HEK293 (cell line): ENCODE results near the gene FXYD2.

ENCODE experiments used
- CTCF ChIA-PET: fragments of 350-600 bp; formaldehyde crosslinking; extraction: SDS; loops from one replicate; lab custom pipeline; 2021; ENCODE audit warnings: antibody characterized with exemption; lab: Yijun Ruan, JAX
- POLR2A ChIA-PET: fragments of 300-600 bp; formaldehyde crosslinking; extraction: SDS; loops from one replicate; lab custom pipeline; 2020; ENCODE audit warnings: antibody characterized with exemption, inconsistent platforms; lab: Yijun Ruan, JAX
- H3K27ac ChIP-seq: fragments of 200-500 bp; sonication (Bioruptor generic); 2 replicates; pipeline ENCODE4 v1.5.1; 2014; ENCODE audit warnings: low read depth, low read length, control low read depth, inconsistent platforms; ENCODE audit errors: extremely low read depth
- H3K36me3 ChIP-seq, 2 experiments: fragments of 200-500 bp in 1 of 2; sonication (Bioruptor generic) in 1 of 2; 1 replicate in 1 of 2; 2 replicates in 1 of 2; pipeline ENCODE4 v1.5.1; 2014 to 2017; ENCODE audit warnings: inconsistent platforms in 2 of 2, low read length in 2 of 2; ENCODE audit not compliant: control insufficient read depth in 2 of 2, insufficient read depth in 1 of 2
- H3K4me1 ChIP-seq: fragments of 200-500 bp; sonication (Bioruptor generic); 2 replicates; pipeline ENCODE4 v1.5.1; 2014; ENCODE audit warnings: mild to moderate bottlenecking, low read length, inconsistent platforms; ENCODE audit not compliant: control insufficient read depth, insufficient read depth
- H3K4me3 ChIP-seq: 2 replicates; pipeline ENCODE4 v1.5.1; 2011; ENCODE audit warnings: low read depth, mild to moderate bottlenecking, control low read depth, low read length, moderate library complexity
- H3K9me3 ChIP-seq: fragments of 200-500 bp; sonication (Bioruptor generic); 2 replicates; pipeline ENCODE4 v1.5.1; 2014; ENCODE audit warnings: low read depth, low read length, inconsistent platforms; ENCODE audit not compliant: control insufficient read depth, insufficient read depth
- EGR2 ChIP-seq: fragments of 450-650 bp; formaldehyde crosslinking; IDR thresholded peaks from 2 replicates; pipeline ENCODE4 v1.5.1; 2016; ENCODE audit warnings: low read depth, missing biosample characterization, missing genetic modification characterization
- WT1 ChIP-seq: fragments of 450-650 bp; formaldehyde crosslinking; IDR thresholded peaks from 2 replicates; pipeline ENCODE4 v1.5.1; 2016; ENCODE audit warnings: missing biosample characterization, missing genetic modification characterization
- ZBTB8A ChIP-seq: fragments of 450-650 bp; formaldehyde crosslinking; IDR thresholded peaks from 2 replicates; pipeline ENCODE4 v1.5.1; 2016; ENCODE audit warnings: missing biosample characterization, missing genetic modification characterization
- ZNF274 ChIP-seq, 2 experiments: fragments of 200-500 bp in 1 of 2; fragments of 450-650 bp in 1 of 2; sonication (Bioruptor generic) in 1 of 2; formaldehyde crosslinking in 1 of 2; IDR thresholded peaks; 2 replicates each; pipeline versions ENCODE4 v1.5.1 to v1.6.1; 2014 to 2016; ENCODE audit warnings: borderline replicate concordance in 1 of 2, inconsistent platforms in 1 of 2, low read length in 1 of 2, missing biosample characterization in 1 of 2, missing genetic modification characterization in 1 of 2
- ZNF324 ChIP-seq: fragments of 450-650 bp; formaldehyde crosslinking; IDR thresholded peaks from 2 replicates; pipeline ENCODE4 v1.5.1; 2016; ENCODE audit warnings: missing biosample characterization, missing genetic modification characterization
- ZNF416 ChIP-seq: fragments of 450-650 bp; formaldehyde crosslinking; IDR thresholded peaks from 2 replicates; pipeline ENCODE4 v1.5.1; 2016; ENCODE audit warnings: missing biosample characterization, missing genetic modification characterization
- ZNF426 ChIP-seq: fragments of 450-650 bp; formaldehyde crosslinking; IDR thresholded peaks from 2 replicates; pipeline ENCODE4 v1.5.1; 2017; ENCODE audit warnings: missing biosample characterization, missing genetic modification characterization, mild to moderate bottlenecking, inconsistent platforms, moderate library complexity
- ZNF501 ChIP-seq: fragments of 450-650 bp; formaldehyde crosslinking; IDR thresholded peaks from 2 replicates; pipeline ENCODE4 v1.5.1; 2016; ENCODE audit warnings: missing biosample characterization, missing genetic modification characterization
- ZNF521 ChIP-seq: fragments of 450-650 bp; formaldehyde crosslinking; IDR thresholded peaks from 2 replicates; pipeline ENCODE4 v1.5.1; 2017; ENCODE audit warnings: missing biosample characterization, mild to moderate bottlenecking, missing genetic modification characterization
- ZNF658 ChIP-seq: fragments of 450-650 bp; formaldehyde crosslinking; IDR thresholded peaks from 2 replicates; pipeline ENCODE4; 2016; ENCODE audit warnings: missing biosample characterization, missing genetic modification characterization
- ZNF768 ChIP-seq: fragments of 450-650 bp; formaldehyde crosslinking; IDR thresholded peaks from 2 replicates; pipeline ENCODE4 v1.5.1; 2018; ENCODE audit warnings: missing biosample characterization, mild to moderate bottlenecking, missing genetic modification characterization
- ZXDB ChIP-seq: fragments of 450-650 bp; formaldehyde crosslinking; IDR thresholded peaks from 2 replicates; pipeline ENCODE4 v1.5.1; 2016; ENCODE audit warnings: missing biosample characterization, missing genetic modification characterization
- TF ChIP-seq, protein P1 (sequence below): fragments of 450-650 bp; formaldehyde crosslinking; IDR thresholded peaks from 2 replicates; pipeline ENCODE4 v1.5.1; 2017; ENCODE audit warnings: missing biosample characterization, missing genetic modification characterization
- TF ChIP-seq, protein P2 (sequence below): fragments of 450-650 bp; formaldehyde crosslinking; IDR thresholded peaks from 2 replicates; pipeline ENCODE4 v1.5.1; 2017; ENCODE audit warnings: missing biosample characterization, missing genetic modification characterization
- TF ChIP-seq, protein P3 (sequence below): fragments of 450-650 bp; formaldehyde crosslinking; IDR thresholded peaks from 2 replicates; pipeline ENCODE4 v1.5.1; 2016; ENCODE audit warnings: missing biosample characterization, missing genetic modification characterization
- TF ChIP-seq, protein P4 (sequence below): fragments of 450-650 bp; formaldehyde crosslinking; IDR thresholded peaks from 2 replicates; pipeline ENCODE4 v1.5.1; 2016; ENCODE audit warnings: missing biosample characterization, missing genetic modification characterization, low read depth

The FXYD2 gene

DNA sequence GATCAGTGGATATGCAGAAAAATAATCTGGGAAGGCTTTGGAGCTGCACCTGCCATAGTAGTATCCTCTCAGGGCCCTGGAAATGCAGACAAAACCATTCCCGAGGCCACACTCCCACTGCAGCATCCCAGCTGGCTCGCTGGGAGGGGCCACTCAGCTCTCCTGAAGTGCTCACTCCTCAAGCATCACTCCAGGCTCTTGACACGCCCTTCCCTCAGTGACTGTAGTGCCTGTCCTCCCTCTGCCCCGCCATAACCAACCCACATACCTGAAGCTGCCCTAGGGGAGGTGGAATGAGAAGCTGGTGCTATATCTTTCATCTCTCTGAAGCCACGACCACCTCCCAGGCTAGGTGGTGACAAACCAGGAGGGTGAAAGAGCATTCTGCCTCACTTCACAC lies 32.3 kb downstream of the FXYD2 start:
- ChIA-PET CTCF (interaction anchor here (0.6 to 2.1 kb wide), 4 partner anchors 15 to 567 kb away, joined by 3 to 9 read pairs (median 4); no protein-coding TSS in a partner anchor), POLR2A (no interaction called here)
- TF ChIP-seq ZNF416 (no peak), EGR2 (tag by site-specific recombination) (peak; percentile 27; the same call in 1 of the 2 replicates)
- Histone ChIP-seq H3K27ac (no peak overlapping the region), H3K36me3 (no peaks in the 10 kb centered on the region), H3K9me3 (no peaks in the 10 kb centered on the region), H3K4me1 (no peaks in the 10 kb centered on the region), H3K4me3 (no peak overlapping the region)

DNA sequence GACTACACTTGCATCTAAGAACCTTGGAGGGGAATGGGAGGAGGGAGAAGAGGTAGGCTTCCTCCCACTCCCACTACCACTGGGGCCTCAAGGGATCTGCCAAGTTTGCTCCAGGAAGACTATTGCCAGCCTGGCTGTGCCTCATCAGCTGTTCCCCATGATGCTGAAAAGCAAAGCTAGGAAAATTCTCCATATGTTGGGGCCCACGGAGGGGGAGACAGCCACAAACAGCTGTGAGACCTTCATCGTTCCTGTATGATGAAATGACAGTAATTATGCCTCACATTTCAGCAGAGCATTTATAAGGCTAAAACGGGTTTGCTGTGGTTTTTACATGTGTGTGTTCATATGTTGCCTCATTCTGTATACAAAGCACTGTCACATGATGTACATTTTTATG lies 34.3 kb downstream of the FXYD2 start:
- Histone ChIP-seq H3K9me3 (no peaks in the 10 kb centered on the region), H3K4me3 (no peak overlapping the region), H3K4me1 (no peaks in the 10 kb centered on the region)
- ChIA-PET POLR2A (no interaction called here), CTCF (interaction anchor here (0.8 to 1.5 kb wide), 3 partner anchors 15 to 364 kb away, joined by 3 to 4 read pairs (median 3); no protein-coding TSS in a partner anchor)
- TF ChIP-seq, protein P1, sequence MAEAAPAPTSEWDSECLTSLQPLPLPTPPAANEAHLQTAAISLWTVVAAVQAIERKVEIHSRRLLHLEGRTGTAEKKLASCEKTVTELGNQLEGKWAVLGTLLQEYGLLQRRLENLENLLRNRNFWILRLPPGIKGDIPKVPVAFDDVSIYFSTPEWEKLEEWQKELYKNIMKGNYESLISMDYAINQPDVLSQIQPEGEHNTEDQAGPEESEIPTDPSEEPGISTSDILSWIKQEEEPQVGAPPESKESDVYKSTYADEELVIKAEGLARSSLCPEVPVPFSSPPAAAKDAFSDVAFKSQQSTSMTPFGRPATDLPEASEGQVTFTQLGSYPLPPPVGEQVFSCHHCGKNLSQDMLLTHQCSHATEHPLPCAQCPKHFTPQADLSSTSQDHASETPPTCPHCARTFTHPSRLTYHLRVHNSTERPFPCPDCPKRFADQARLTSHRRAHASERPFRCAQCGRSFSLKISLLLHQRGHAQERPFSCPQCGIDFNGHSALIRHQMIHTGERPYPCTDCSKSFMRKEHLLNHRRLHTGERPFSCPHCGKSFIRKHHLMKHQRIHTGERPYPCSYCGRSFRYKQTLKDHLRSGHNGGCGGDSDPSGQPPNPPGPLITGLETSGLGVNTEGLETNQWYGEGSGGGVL (tag by site-specific recombination): no peak
- TF ChIP-seq ZNF658: no peak
- TF ChIP-seq ZNF521 (tag by site-specific recombination): no peak
- TF ChIP-seq, protein P2, sequence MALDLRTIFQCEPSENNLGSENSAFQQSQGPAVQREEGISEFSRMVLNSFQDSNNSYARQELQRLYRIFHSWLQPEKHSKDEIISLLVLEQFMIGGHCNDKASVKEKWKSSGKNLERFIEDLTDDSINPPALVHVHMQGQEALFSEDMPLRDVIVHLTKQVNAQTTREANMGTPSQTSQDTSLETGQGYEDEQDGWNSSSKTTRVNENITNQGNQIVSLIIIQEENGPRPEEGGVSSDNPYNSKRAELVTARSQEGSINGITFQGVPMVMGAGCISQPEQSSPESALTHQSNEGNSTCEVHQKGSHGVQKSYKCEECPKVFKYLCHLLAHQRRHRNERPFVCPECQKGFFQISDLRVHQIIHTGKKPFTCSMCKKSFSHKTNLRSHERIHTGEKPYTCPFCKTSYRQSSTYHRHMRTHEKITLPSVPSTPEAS (tag by site-specific recombination): no peak
- TF ChIP-seq, protein P3, sequence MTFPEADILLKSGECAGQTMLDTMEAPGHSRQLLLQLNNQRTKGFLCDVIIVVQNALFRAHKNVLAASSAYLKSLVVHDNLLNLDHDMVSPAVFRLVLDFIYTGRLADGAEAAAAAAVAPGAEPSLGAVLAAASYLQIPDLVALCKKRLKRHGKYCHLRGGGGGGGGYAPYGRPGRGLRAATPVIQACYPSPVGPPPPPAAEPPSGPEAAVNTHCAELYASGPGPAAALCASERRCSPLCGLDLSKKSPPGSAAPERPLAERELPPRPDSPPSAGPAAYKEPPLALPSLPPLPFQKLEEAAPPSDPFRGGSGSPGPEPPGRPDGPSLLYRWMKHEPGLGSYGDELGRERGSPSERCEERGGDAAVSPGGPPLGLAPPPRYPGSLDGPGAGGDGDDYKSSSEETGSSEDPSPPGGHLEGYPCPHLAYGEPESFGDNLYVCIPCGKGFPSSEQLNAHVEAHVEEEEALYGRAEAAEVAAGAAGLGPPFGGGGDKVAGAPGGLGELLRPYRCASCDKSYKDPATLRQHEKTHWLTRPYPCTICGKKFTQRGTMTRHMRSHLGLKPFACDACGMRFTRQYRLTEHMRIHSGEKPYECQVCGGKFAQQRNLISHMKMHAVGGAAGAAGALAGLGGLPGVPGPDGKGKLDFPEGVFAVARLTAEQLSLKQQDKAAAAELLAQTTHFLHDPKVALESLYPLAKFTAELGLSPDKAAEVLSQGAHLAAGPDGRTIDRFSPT (tag by site-specific recombination): no peak
- no peak for TF ChIP-seq ZBTB8A (tag by site-specific recombination)
- no peak for TF ChIP-seq WT1 (tag by site-specific recombination)
- no peak for TF ChIP-seq ZNF768 (tag by site-specific recombination)
- TF ChIP-seq ZNF274 (IDR thresholded peaks at IDR 0.05; ENCODE audit: low read length): no peak
- TF ChIP-seq ZNF274 (tag by site-specific recombination; IDR thresholded peaks at IDR 0.05; ENCODE audit: borderline replicate concordance): no peak
- no peak for TF ChIP-seq ZNF426 (tag by site-specific recombination)
- TF ChIP-seq, protein P4, sequence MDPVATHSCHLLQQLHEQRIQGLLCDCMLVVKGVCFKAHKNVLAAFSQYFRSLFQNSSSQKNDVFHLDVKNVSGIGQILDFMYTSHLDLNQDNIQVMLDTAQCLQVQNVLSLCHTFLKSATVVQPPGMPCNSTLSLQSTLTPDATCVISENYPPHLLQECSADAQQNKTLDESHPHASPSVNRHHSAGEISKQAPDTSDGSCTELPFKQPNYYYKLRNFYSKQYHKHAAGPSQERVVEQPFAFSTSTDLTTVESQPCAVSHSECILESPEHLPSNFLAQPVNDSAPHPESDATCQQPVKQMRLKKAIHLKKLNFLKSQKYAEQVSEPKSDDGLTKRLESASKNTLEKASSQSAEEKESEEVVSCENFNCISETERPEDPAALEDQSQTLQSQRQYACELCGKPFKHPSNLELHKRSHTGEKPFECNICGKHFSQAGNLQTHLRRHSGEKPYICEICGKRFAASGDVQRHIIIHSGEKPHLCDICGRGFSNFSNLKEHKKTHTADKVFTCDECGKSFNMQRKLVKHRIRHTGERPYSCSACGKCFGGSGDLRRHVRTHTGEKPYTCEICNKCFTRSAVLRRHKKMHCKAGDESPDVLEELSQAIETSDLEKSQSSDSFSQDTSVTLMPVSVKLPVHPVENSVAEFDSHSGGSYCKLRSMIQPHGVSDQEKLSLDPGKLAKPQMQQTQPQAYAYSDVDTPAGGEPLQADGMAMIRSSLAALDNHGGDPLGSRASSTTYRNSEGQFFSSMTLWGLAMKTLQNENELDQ (tag by site-specific recombination): no peak
- TF ChIP-seq ZNF501 (tag by site-specific recombination): no peak
- TF ChIP-seq ZNF324: no peak
- TF ChIP-seq ZXDB: no peak
- TF ChIP-seq, all 188 proteins: peak for 0
- Histone ChIP-seq H3K36me3 (no peaks in the 10 kb centered on the region), H3K27ac (no peak overlapping the region)
